ENCODE data around the gene ACP7.

- TF ChIP-seq CTCF (IDR thresholded peaks at IDR 0.05): no peak
- no peak for TF ChIP-seq POLR2A (IDR thresholded peaks at IDR 0.05)
Measured at GRCh38 chr19:39156326-39157230, 72.4 kb downstream of the ACP7 start.
